ACHN (cell line): Measurements from ENCODE around the gene PPP1R9B.
A peak's percentile ranks its signal among the peaks of the same experiment; 100 is the strongest.

Experiments used
- DNase-seq: peaks from one replicate; pipeline ENCODE4 v3.0.0-alpha.2; 2015
- in situ Hi-C: cut with HindIII; loops from 2 replicates; pipeline ENCODE4 v1.10.0; 2017; ENCODE audit warnings: low sequenced_read_pairs, low pct_ligation_motif_present, low pct_unique_long_range_greater_than_20kb

PPP1R9B gene

DNA sequence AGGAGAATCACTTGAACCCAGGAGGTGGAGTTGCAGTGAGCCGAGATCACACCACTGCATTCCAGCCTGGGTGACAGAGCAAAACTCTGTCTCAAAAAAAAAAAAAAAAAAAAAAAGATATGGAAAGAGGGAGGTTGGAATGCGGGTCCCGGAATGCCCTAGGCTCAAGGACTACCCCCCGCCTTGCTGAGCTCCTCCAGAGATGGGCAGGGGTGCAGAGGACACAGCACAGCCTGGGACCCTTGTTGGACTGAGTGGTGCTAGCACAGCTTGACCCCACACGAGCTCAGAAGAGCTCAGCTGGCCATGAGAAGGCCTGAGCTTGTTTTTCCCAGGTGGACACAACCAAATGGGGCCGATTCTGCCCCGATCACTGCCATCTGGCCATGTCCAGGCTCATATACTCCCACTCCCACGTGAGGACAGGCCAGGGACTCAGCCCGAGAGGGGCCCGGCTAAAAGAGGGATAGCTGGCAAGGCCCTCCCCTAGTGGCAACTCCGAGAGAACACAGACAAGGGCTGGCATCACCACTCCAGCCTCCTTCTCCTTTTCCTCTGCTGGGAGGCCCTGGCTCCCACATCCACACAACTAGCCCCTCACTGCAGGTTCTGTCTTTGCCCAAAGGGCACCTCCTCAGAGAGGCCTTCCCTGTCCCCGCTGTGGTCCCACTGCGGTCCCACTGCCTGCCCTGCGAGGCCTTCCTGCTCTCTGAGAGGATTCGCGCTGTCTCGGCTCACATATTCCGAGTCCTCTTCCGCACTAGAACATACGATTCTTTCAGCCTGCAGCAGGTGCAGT is 26.3 kb upstream of the PPP1R9B start:
- no peak for DNase-seq
- in situ Hi-C loops: no loop called here

DNA sequence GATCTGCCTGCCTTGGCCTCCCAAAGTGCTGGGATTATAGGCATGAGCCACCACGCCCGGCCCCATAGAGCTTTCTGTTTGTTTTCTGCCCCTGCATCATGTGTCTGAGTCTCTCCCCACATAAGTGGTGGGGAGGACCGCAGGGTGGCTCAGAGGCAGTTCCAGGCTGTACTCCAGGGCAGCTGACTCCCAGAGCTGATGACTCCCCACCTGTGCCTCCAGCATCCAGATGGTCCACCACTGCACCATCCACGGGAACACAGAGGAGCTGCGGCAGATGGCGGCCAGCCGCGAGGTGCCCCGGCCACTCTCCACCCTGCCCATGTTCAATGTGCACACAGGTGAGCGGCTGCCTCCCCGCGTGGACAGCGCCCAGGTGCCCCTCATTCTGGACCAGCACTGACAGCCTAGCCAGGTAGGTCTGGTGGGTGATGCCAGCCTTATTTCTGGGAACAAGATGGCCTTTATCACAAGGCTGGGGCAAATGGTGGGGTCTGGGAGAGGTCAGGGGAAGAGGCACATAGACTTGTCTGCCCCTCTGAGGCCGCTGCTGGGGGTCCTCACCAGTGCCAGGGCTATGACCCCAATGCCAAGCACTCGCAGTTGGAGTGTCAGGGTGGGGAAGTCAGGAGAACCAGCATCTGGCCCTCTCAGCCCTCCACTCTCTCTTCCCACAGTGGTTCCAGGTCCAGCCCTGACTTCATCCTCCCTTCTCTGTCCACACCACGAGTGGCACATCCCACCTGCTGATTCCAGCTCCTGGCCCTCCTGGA is 24.7 kb upstream of the PPP1R9B start:
- in situ Hi-C loops: no loop called here

DNA sequence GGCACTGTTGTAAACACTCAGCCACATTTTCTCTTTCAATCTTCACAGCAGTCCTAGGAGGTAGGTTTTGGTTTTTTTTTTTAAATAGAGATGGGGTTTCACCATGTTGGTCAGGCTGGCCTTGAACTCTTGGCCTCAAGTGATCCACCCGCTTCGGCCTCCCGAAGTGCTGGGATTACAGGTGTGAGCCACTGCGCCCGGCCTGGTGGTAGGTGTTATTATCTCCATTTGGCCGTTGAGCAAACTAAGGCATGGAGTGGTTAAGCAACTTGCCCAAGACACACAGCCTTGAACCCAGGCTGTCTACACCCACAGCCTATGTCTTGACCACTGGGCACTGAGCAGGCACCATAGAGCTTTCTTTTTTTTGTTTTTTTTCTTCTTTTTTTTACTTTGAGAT is 24.0 kb upstream of the PPP1R9B start:
- DNase-seq: no peak
- in situ Hi-C loops: no loop called here

More for the DNA sequence above, 24.7 kb upstream of the PPP1R9B start:
- no peak for DNase-seq

DNA sequence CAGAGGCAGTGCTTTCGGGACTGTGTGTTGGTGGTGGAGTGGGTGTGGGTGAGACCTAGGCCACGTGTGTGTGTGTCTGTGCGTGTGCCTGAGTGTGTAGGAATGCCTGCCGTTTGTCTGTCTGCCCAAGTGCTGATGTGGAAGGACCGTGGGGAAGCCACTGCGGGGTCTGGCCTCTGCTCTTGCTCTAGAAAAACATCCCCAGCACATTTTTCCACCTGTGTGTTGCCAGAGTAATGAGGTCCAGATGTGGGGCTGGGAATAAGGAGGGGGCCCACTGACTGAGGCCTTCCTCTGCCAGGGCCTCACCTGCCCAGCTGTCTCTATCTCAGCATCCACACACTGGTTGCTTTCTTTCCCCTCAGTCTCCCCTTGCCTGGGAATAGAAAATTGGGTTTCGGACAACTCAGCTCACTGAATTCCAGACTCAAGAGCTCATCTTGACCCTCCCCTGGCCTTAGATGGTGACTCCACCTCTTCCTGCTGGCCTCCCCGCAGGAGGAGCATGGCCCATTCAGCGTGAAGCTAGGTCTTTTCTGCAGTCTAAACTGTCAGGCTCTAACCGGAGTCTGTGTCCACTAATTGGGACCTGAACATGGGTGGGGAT is 23.0 kb upstream of the PPP1R9B start:
- in situ Hi-C loops: no loop called here
- peak; percentile 69 for DNase-seq

DNA sequence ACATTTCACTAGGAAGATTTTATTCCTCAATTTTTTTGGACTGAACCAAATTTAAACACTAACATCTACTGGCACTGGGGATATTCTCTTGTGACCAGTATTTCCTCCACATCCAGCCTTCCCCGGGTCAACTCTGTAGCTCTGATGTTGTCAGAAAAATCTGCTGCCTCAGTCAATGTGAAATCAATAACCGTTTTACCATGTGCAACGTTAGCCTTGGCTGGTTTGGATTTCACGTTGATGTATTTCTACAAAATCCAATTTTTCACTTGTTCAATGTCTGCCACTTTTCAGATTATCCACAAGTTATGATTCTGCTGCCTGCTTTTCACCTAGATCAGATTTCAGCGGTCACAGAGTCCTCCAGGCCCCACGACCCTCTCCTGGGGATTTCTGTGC is 22.5 kb upstream of the PPP1R9B start:
- no peak for DNase-seq
- in situ Hi-C loops: no loop called here

DNA sequence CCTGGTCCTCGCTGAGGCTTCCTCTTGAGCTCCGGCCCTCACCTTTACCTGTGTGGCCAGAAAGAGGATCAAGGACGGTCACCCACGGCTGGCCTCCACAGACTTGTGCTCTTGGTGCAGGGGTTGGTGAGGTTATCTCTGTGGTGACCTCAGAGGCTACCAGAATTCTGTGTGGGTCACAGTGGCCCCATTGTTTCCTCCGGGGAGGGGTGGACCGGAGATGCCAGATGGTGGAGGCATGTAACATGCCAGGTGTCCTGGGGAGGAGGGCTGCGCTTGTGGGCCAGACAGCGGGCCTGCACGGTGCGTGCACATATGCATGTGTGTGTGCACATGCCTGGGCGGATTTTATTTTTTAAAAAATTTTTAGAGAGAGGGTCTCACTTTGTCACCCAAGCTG is 21.7 kb upstream of the PPP1R9B start:
- DNase-seq: no peak
- in situ Hi-C loops: no loop called here

DNA sequence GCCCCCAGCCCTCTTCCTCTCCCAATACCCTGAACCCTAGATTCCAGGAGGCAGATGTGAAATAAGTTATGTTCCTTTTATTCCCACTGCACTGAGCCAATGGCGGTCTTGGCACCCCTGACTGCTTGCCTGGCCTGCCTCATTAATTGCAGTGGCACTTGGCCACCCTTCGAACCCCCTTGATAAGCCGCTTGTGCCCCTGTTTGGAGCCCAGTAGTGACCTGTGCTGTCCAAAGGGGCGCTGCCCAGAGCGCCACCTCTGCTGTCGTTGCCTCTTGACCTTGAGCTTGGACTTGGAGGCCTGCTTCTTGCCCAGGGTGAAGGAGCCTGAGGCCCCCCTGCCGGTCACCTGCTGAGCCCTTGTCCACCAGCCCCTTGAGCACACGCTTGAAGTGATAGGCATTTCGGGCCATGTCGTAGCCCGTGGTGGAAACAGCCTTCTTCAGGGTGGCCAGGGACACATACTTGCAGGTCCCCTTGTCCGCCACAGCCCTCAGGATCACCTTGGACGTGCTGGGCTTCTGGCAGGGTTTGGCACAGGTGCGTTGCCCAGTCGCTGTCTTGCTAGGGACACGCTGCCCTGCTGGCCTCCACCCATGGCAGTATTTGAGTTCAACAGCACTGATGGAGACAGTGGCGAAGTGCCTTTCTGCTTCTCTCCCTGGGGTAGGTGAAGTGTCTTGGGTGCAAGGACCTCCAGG is 21.0 kb upstream of the PPP1R9B start:
- DNase-seq: no peak
- in situ Hi-C loops: no loop called here

DNA sequence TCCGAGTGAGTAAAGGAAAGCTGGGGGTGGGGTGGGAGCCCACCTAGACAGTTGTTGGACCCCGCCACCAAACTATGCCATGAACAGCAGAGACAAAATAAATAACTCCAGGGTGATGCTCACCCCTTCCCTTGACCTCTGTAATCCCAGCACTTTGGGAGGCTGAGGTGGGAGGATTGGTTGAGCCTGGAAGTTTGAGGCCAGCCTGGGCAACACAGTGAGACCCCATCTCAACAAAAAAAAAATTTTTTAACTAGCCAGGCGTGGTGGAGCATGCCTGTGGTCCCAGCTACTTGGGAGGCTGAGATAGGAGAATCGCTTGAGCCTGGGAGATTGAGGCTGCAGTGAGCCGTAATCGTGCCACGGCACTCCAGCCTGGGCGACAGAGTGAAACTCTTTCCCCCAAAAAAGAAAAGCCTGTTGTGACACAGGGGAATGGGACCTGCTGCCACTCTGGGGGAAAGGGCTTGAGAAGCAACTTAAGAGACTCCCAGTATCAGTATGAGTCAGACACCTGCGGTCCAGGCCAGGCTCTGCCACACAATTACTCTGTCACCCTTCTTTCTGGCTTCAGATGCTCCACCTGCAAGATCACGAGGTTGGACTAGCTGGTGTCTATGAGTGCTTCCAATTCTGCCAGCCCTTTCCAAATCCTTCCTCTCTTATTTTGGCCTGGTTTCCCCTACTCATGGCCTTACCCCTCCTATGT is 20.3 kb upstream of the PPP1R9B start:
- DNase-seq: no peak
- in situ Hi-C loops: no loop called here

DNA sequence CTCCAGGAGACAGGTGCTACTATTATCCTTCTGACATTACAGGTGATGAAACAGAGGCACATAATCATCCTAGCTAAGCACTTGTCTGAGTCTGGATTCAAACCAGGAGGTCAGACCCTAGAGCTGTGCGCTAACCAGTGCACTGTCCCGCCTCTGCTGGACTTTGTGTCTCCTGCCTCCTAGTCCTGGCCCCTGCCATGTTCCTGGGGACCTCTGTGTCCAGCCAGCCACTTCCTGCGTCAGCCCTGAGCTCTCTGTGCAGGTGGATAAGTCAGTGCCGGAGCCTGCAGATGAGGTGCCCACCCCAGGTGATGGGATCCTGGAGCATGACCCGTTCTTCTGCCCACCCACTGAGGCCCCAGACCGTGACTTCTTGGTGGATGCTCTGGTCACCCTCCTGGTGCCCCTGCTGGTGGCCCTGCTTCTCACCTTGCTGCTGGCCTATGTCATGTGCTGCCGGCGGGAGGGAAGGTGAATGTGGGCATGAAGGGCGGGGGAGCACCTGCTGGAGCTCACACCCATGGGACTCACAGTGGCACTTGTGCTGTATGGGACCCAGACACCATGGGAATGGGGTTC is 19.5 kb upstream of the PPP1R9B start:
- DNase-seq: no peak
- in situ Hi-C loops: no loop called here

DNA sequence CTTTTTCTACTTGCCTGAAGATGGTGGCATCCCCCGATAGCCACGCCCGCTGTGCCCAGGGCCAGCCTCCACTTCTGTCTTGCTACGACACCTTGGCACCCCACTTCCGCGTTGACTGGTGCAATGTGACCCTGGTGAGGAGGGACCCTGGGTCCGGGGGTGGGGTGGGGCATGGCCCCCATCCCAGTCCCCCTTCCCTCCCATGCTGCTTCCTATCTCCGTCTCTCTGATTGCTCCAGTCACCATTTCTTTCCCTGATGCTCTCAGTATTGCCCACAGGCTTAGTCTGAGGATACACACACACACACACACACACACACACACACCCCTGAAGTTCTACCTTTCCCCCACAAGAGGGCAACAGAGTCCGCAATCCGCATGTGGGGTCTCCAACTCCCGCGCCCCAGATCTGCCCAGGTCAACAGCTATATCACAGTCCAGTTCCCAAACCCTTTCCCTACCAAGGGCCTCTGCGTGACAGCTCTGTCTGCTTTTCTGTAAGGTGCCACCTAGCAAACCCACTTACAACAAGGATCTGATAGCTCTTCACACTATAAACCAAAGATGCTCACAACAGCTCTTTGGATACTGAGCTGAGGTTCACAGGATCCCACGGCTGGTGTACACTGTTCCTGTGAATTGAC is 18.8 kb upstream of the PPP1R9B start:
- peak; percentile 66 for DNase-seq
- in situ Hi-C loops: no loop called here

DNA sequence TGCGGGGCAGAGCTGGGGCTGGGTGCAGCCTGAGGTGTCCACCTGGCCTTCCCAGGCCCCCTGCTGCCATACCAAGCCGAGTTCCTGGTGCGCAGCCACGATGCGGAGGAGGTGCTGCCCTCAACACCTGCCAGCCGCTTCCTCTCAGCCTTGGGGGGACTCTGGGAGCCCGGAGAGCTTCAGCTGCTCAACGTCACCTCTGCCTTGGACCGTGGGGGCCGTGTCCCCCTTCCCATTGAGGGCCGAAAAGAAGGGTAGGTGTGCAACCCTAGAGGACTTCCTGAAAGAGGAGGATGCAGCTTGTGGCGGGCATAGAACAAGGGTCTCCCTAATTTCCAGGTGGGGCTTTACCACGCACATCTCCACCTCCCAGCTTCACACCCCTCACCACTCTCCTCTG is 17.8 kb upstream of the PPP1R9B start:
- DNase-seq: no peak
- in situ Hi-C loops: no loop called here

DNA sequence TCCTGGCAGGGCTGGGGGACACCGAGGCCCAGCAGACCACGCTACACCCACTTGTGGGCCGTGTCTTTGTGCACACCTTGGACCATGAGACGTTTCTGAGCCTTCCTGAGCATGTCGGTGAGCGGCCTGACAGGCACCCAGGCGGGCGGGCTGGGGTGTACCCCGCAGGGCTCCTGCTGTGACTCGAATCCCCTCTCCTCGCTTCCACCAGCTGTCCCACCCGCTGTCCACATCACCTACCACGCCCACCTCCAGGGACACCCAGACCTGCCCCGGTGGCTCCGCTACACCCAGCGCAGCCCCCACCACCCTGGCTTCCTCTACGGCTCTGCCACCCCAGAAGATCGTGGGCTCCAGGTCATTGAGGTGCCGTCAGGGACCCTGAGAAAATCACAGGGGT is 16.9 kb upstream of the PPP1R9B start:
- no peak for DNase-seq
- in situ Hi-C loops: no loop called here

DNA sequence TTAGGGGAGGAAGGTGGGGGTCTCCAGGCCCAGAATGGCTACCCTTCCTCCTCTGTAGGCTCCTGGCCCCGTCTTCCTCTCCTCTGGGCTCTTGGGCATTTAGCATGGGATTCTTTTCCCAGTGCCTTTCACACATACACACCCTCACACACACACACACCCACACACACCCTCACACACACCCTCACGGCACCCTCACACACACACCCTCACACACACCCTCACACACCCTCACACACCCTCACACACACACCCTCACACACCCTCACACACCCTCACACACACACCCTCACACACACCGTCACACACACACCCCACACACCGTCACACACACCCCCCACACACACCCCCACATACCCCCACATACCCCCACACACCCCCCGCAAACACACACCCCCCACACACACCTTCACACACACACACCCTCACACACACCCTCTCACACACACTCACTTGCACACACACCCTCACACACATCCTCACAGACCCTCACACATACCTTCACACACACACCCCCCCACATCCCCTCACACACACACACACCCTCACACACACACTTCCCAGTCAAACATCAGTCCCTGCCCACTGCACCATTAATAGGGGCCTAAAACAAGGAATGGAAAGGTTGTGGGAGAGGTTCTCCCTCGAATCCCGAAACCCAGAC is 16.2 kb upstream of the PPP1R9B start:
- in situ Hi-C loops: no loop called here

DNA sequence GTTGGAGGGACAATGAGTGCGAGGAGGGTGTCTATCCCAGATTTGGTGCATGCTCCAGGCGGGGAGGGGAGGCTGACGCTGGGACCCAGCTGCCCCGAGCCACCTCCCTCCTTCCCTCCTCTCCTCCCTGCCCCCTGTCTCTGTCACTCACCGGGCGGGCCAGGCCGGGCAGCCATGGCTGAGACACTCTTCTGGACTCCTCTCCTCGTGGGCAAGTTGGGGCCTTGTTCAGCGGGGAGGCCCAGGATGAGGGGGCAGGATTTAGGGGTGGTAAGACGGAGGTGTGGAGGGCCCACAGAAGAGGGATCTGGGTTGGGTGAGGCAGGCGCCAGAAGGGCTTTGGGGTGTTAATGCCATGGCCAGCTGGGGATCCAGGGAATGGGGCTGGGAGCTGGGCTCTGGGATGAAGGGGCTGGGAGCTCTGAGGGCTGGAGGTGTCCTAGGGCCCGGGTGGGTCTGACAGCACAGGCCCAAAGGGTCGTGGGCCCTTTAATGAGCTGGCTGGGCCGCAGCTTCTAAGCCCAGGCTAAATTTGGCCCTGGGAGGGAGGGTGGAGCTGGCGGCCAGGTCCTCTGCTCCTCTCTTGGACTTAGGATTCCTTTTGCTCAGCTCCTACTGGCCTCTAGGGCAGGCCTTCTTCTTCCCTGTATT is 15.5 kb upstream of the PPP1R9B start, which contains the start of gene SGCA:
TSS of gene SGCA (plus strand) at position 139 of the 651 bp plus-strand sequence. CDS start at position 175, 36 bp downstream.
- in situ Hi-C loops: no loop called here

More for the DNA sequence above, 16.2 kb upstream of the PPP1R9B start:
- DNase-seq: no peak

DNA sequence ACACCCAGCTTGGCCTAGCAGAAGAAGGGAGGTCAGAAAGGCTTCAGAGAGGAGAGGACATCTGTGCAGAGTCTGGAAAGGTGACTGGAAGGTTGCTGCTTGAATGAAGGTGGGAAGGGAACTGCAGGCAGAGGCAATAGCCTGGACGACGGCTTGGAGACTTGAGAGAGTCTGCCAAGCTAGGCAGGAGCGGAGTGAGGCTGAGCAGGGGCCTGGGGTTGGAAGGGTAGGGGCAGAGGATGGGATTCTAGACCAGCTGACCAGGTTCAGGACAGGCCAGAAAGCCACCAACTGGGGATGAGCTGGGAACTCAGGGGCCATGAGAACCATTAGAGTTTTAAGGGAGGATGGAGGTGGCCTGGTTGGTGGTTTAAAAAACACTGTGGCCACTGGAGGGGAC is 15.0 kb upstream of the PPP1R9B start:
- in situ Hi-C loops: no loop called here
- DNase-seq: no peak

More for the DNA sequence above, 15.5 kb upstream of the PPP1R9B start, which contains the start of gene SGCA:
- DNase-seq: no peak

DNA sequence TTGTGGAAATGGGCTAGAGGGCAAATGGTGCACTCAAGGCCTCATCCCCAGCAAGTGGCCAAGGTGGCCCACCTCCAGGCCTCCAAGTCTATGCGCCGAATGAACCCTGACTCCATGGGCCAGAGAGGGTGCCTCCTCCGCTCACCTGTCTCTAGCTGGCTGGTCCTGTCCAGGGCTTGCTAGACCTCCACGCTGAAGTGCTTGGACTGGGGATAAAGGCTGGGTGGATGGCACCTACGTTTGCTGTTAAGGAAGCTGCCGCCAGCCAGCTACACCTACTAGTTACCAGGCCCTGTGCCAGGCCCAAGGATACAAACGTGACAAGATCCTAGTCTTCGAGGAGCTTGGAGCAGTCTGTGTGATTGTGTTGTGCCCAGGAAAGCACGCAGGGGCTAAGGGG is 14.6 kb upstream of the PPP1R9B start:
- DNase-seq: no peak
- in situ Hi-C loops: no loop called here

DNA sequence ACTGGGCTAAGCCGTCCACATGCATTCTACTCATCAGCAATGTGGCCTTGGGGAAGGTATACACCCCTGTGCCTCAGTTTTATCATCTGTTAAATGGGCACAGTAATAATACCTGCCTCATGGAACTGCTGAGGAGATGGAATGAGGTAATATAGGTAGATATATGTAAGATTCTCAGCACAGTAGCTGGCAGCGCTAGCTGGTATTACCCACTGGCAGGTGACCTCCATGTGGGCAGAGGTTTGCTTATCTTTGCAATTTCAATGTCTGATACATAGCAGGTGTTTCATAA is 14.2 kb upstream of the PPP1R9B start:
- in situ Hi-C loops: no loop called here

More for the DNA sequence above, 14.2 kb upstream of the PPP1R9B start:
- DNase-seq: no peak
